Endothelial cell of umbilical vein (primary cell): ENCODE data around the gene WDR90. TPM values are rescaled to one million over a fixed set of nuclear protein-coding genes. Genes with fewer than 3 reads are reported as not detected.

Experiments
- BruUV-seq: library from RNA; stranded (reverse); fragments of 400-500 nt; replicated peaks from 2 replicates; lab custom pipeline; 2021; lab: Mats Ljungman, UMichigan
- CTCF ChIA-PET: fragments of 300-600, 350-600 bp; sonication (Branson Sonifier 250); formaldehyde crosslinking; loops from one replicate; lab custom pipeline; 2021; ENCODE audit warnings: antibody characterized with exemption, inconsistent platforms; lab: Charles Lee
- POLR2A ChIA-PET: fragments of 300-600, 350-600 bp; sonication (Branson Sonifier 250); formaldehyde crosslinking; loops from one replicate; lab custom pipeline; 2021; ENCODE audit warnings: antibody characterized with exemption, inconsistent platforms; lab: Charles Lee
- DNase-seq: peaks from one replicate; pipeline ENCODE4 v3.0.0-alpha.2; 2011; ENCODE audit warnings: low read depth, low spot score
- FAIRE-seq: peaks from 2 replicates; lab custom pipeline; 2011; peaks lifted over from hg19 to GRCh38; lab: Jason Lieb, UNC
- H2AFZ ChIP-seq: 2 replicates; pipeline ENCODE4 v1.6.0; 2012; ENCODE audit warnings: low read depth, low read length, control low read depth, inconsistent platforms
- H3K27ac ChIP-seq: 2 replicates; pipeline ENCODE4 v1.5.1; 2011; ENCODE audit warnings: low read depth, mild to moderate bottlenecking, control low read depth, low read length, moderate library complexity; ENCODE audit not compliant: insufficient read depth
- H3K27me3 ChIP-seq, 2 experiments: 2 replicates each; pipeline versions ENCODE4 v1.6.0 to v1.6.1; 2011; ENCODE audit warnings: low read length in 2 of 2, mixed read lengths in 1 of 2; ENCODE audit not compliant: control insufficient read depth in 2 of 2, insufficient read depth in 2 of 2
- H3K36me3 ChIP-seq, 2 experiments: 2 replicates in 1 of 2; 3 replicates in 1 of 2; pipeline ENCODE4 v1.5.1; 2011; ENCODE audit warnings: low read length in 2 of 2, mild to moderate bottlenecking in 1 of 2, moderate library complexity in 1 of 2; ENCODE audit not compliant: control insufficient read depth in 2 of 2, insufficient read depth in 2 of 2; ENCODE audit errors: extremely low read depth in 1 of 2
- H3K4me1 ChIP-seq: 3 replicates; pipeline ENCODE4 v1.5.1; 2011; ENCODE audit warnings: mild to moderate bottlenecking, low read length; ENCODE audit not compliant: control insufficient read depth, insufficient read depth; ENCODE audit errors: extremely low read depth
- H3K4me2 ChIP-seq: 2 replicates; pipeline ENCODE4 v1.6.1; 2011; ENCODE audit warnings: low read length, control low read depth, mixed read lengths; ENCODE audit not compliant: insufficient read depth
- H3K4me3 ChIP-seq, 3 experiments: fragments of 200-600 bp in 1 of 3; sonication (generic), shearing (Covaris generic) in 1 of 3; replicated peaks in 1 of 3; 2 replicates each; pipeline ENCODE4 v1.5.1; 2011 to 2016; ENCODE audit warnings: control low read depth in 3 of 3, low read length in 3 of 3, mild to moderate bottlenecking in 2 of 3, inconsistent platforms in 1 of 3, low read depth in 1 of 3, moderate library complexity in 1 of 3; ENCODE audit not compliant: insufficient read depth in 1 of 3
- H3K79me2 ChIP-seq: 2 replicates; pipeline ENCODE4 v1.6.0; 2012; ENCODE audit warnings: low read length, inconsistent platforms; ENCODE audit not compliant: control insufficient read depth, insufficient read depth
- H3K9ac ChIP-seq: replicated peaks from 2 replicates; pipeline ENCODE3; 2011; ENCODE audit warnings: low read length, control low read depth; ENCODE audit not compliant: insufficient read depth; ENCODE audit errors: extremely low read depth
- H3K9me1 ChIP-seq: replicated peaks from 3 replicates; pipeline ENCODE4 v1.6.0; 2011; ENCODE audit warnings: mild to moderate bottlenecking, low read length; ENCODE audit not compliant: control insufficient read depth, insufficient read depth; ENCODE audit errors: extremely low read depth
- H3K9me3 ChIP-seq: replicated peaks from 2 replicates; pipeline ENCODE4 v1.5.1; 2012; ENCODE audit warnings: low read length, inconsistent platforms; ENCODE audit not compliant: control insufficient read depth, insufficient read depth
- H4K20me1 ChIP-seq: replicated peaks from 2 replicates; pipeline ENCODE3; 2011; ENCODE audit warnings: mild to moderate bottlenecking, low read length; ENCODE audit not compliant: control insufficient read depth, insufficient read depth; ENCODE audit errors: extremely low read depth
- CTCF ChIP-seq, 2 donors: IDR thresholded peaks; 1 replicate in 1 of 2; 2 replicates in 1 of 2; pipeline ENCODE4 v1.5.1; 2011; ENCODE audit warnings: low read length in 2 of 2, mild to moderate bottlenecking in 2 of 2, moderate library complexity in 2 of 2, control low read depth in 1 of 2, inconsistent platforms in 1 of 2, low read depth in 1 of 2; ENCODE audit not compliant: insufficient read depth in 1 of 2; ENCODE audit errors: extremely low read depth in 1 of 2
- EZH2 ChIP-seq: IDR thresholded peaks from 2 replicates; pipeline ENCODE4 v1.6.1; 2012; ENCODE audit warnings: borderline replicate concordance, low read depth, mild to moderate bottlenecking, moderate library complexity, low read length, inconsistent platforms; ENCODE audit not compliant: severe bottlenecking
- FOS ChIP-seq: IDR thresholded peaks from 2 replicates; pipeline ENCODE4 v1.6.1; 2011; ENCODE audit warnings: mild to moderate bottlenecking, low read length, moderate library complexity, borderline replicate concordance; ENCODE audit not compliant: insufficient read depth
- GATA2 ChIP-seq: IDR thresholded peaks from 2 replicates; pipeline ENCODE4 v1.7.0; 2011; ENCODE audit warnings: low read depth, mild to moderate bottlenecking, moderate library complexity, mixed read lengths, low read length; ENCODE audit not compliant: insufficient read length, insufficient read depth
- JUN ChIP-seq: IDR thresholded peaks from 2 replicates; pipeline ENCODE4 v1.6.1; 2011; ENCODE audit warnings: borderline replicate concordance, low read depth; ENCODE audit not compliant: insufficient read length, insufficient read depth
- MYC ChIP-seq: IDR thresholded peaks from one replicate; pipeline ENCODE4 v1.6.1; 2011; ENCODE audit warnings: mild to moderate bottlenecking, low read depth, low read length
- POLR2A ChIP-seq: IDR thresholded peaks from 2 replicates; pipeline ENCODE4 v1.6.1; 2012; ENCODE audit warnings: low read depth, mild to moderate bottlenecking, control low read depth, low read length
- POLR2AphosphoS5 ChIP-seq: IDR thresholded peaks from 2 replicates; pipeline ENCODE4 v1.6.1; 2012; ENCODE audit warnings: low read depth, mild to moderate bottlenecking, control low read depth, low read length, moderate library complexity; ENCODE audit not compliant: insufficient read depth
- dilution Hi-C: fragments of 300-500 bp; cut with MboI; formaldehyde crosslinking; loops from one replicate; pipeline ENCODE4 v1.15.0; 2019; ENCODE audit warnings: low sequenced_read_pairs; ENCODE audit not compliant: extremely low pct_ligation_motif_present
- intact Hi-C: fragments of 100-400 bp; cut with micrococcal nuclease; formaldehyde crosslinking; loops from one replicate; pipeline ENCODE4 v1.10.0; 2022
- polyA plus RNA-seq, 4 experiments: library from polyadenylated mRNA; depleted of rRNA in 3 of 4; stranded (reverse) in 3 of 4; unstranded in 1 of 4; fragments of >200 nt; gene quantifications; 2 replicates each; pipeline versions ENCODE4 v1.2.1 to v1.2.3, GENCODE V29; 2011 to 2012; ENCODE audit warnings: missing spikeins in 1 of 4
- total RNA-seq: library from RNA; stranded (reverse); gene quantifications from 2 replicates; pipeline ENCODE4 v1.2.3, GENCODE V29; 2021
- TF ChIP-seq, protein P1 (sequence below): IDR thresholded peaks from 2 replicates; pipeline ENCODE4 v1.6.1; 2011; ENCODE audit not compliant: insufficient read depth, insufficient read length

WDR90 gene
- total and polyA plus RNA-seq, 2 donors (not counting 3 experiments of a cell fraction or from before 2014, with no cell fraction given): 22.2 to 51.8 TPM

DNA sequence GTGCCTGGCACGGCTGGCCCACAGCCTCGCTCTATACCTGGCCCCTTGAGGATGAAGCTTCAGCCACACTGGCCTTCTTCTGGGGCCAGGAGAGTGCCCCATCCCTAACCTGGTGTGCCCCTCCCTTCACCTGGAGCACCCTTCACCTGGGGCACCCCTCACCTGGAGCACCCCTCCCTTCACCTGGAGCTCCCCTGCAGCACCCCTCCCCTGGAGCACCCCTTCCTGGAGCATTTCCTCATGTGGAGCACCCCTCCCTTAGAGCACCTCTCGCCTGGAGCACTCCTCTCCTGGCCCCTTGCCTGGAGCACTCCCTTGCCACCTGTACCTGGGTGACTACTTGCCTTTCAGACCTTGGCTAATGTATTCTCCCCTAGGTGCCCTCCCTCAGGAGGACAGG lies 58.9 kb downstream of the WDR90 start:
- Histone ChIP-seq H3K4me3 (no peak overlapping the region), H3K79me2 (no peaks in the 10 kb centered on the region), H4K20me1 (no peaks in the 10 kb centered on the region), H3K27ac (no peak overlapping the region), H3K4me1 (no peaks in the 10 kb centered on the region), H3K9ac (no peak overlapping the region), H3K27me3 (peaks cover 24 to 32% of the 10 kb centered on the region in 2 experiments), H3K4me2 (no peak overlapping the region), H3K36me3 (no peaks in the 10 kb centered on the region), H2AFZ (no peak overlapping the region), H3K9me1 (no peaks in the 10 kb centered on the region), H3K9me3 (no peaks in the 10 kb centered on the region)
- no peak for TF ChIP-seq EZH2
- BruUV-seq: no TSS peak
- intact Hi-C loops (no loop called here), dilution Hi-C loops (no loop called here)
- POLR2A ChIA-PET: no interaction called here
- CTCF ChIA-PET: interaction anchor here (0.8 to 2.4 kb wide), 2 partner anchors 12 to 77 kb away, joined by 3 to 8 read pairs; no protein-coding TSS in a partner anchor
- no peak for FAIRE-seq
- DNase-seq: no peak

DNA sequence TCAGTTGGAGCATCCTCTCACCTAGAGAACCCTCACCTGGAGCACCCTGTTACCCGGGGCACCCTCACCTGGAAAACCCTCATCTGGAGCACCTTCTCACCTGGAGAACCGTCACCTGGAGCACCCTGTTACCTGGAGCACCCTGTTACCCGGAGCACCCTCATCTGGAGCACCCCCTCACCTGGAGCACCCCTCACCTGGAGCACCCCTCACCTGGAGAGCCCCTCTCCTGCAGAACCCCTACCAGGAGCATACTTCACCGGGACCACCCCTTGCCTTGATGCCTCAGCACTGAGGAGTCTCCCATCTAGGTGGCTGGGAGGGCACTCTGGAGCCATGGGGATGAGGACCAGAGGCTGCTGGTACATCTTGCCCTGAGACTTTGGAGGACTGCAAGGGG lies 59.8 kb downstream of the WDR90 start:
- H2AFZ ChIP-seq: no peak overlapping the region
- H3K36me3 ChIP-seq: no peaks in the 10 kb centered on the region
- H3K9ac ChIP-seq: no peak overlapping the region
- DNase-seq: no peak
- TF ChIP-seq MYC: no peak
- no peak for TF ChIP-seq JUN
- TF ChIP-seq CTCF (IDR thresholded peaks at IDR 0.05; ENCODE audit: extremely low read depth in 1 of 2, insufficient read depth in 1 of 2, low read depth in 1 of 2, low read length in 2 of 2): no peak
- TF ChIP-seq EZH2: no peak
- no peak for TF ChIP-seq FOS
- no peak for TF ChIP-seq POLR2AphosphoS5
- TF ChIP-seq GATA2: no peak
- TF ChIP-seq, protein P1, sequence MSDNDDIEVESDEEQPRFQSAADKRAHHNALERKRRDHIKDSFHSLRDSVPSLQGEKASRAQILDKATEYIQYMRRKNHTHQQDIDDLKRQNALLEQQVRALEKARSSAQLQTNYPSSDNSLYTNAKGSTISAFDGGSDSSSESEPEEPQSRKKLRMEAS: no peak
- no peak for TF ChIP-seq POLR2A
- intact Hi-C loops (no loop called here), dilution Hi-C loops (no loop called here)
- no peak overlapping the region for H3K4me3 ChIP-seq
- FAIRE-seq: no peak
- H3K4me2 ChIP-seq: no peak overlapping the region
- no peaks in the 10 kb centered on the region for H3K9me3 ChIP-seq
- no peaks in the 10 kb centered on the region for H3K79me2 ChIP-seq
- no peaks in the 10 kb centered on the region for H3K9me1 ChIP-seq
- POLR2A ChIA-PET: no interaction called here
- no peaks in the 10 kb centered on the region for H4K20me1 ChIP-seq
- CTCF ChIA-PET: interaction anchor here (2.4 kb wide), 1 partner anchor 348 kb away, joined by 17 read pairs; no protein-coding TSS in a partner anchor
- H3K27ac ChIP-seq: no peak overlapping the region
- H3K4me1 ChIP-seq: peaks cover under 1% of the 10 kb centered on the region
- peaks cover 19 to 27% of the 10 kb centered on the region in 2 experiments for H3K27me3 ChIP-seq
- no TSS peak for BruUV-seq
